ENCODE measurements around the gene SEMA3G.

The SEMA3G gene

GRCh38 chr3:52402101-52402521 is 42.8 kb downstream of the SEMA3G start:
- Histone ChIP-seq H3K4me1 (ENCODE audit: insufficient read depth, low read length) (peaks cover 6% of the 10 kb centered on the region), H3K36me3 (ENCODE audit: insufficient read depth, low read length) (peaks cover 72% of the 10 kb centered on the region), H3K4me2 (ENCODE audit: insufficient read depth, low read length) (no peak overlapping the region), H3K27ac (ENCODE audit: low read length) (no peak overlapping the region), H3K9me3 (ENCODE audit: insufficient read depth, low read length, severe bottlenecking) (no peaks in the 10 kb centered on the region), H4K20me1 (ENCODE audit: insufficient read depth, low read length) (peaks cover 38% of the 10 kb centered on the region), H3K4me3 (ENCODE audit: low read depth in 1 of 2, low read length in 2 of 2) (no peak overlapping the region), H2AFZ (ENCODE audit: low read depth, low read length) (no peak overlapping the region), H3K27me3 (ENCODE audit: insufficient read depth, low read length, poor library complexity) (no peaks in the 10 kb centered on the region), H3K79me2 (ENCODE audit: insufficient read depth, low read length) (peaks cover 5% of the 10 kb centered on the region; the same call in 1 of the 2 replicates), H3K9ac (ENCODE audit: low read depth, low read length) (no peak overlapping the region)
- DNase-seq (no peak), ATAC-seq (ENCODE audit: insufficient read depth, low read depth) (no peak)
- no peak for TF ChIP-seq EZH2 (IDR thresholded peaks at IDR 0.05; ENCODE audit: borderline replicate concordance, low read depth, low read length, severe bottlenecking)
- TF ChIP-seq, protein P1, sequence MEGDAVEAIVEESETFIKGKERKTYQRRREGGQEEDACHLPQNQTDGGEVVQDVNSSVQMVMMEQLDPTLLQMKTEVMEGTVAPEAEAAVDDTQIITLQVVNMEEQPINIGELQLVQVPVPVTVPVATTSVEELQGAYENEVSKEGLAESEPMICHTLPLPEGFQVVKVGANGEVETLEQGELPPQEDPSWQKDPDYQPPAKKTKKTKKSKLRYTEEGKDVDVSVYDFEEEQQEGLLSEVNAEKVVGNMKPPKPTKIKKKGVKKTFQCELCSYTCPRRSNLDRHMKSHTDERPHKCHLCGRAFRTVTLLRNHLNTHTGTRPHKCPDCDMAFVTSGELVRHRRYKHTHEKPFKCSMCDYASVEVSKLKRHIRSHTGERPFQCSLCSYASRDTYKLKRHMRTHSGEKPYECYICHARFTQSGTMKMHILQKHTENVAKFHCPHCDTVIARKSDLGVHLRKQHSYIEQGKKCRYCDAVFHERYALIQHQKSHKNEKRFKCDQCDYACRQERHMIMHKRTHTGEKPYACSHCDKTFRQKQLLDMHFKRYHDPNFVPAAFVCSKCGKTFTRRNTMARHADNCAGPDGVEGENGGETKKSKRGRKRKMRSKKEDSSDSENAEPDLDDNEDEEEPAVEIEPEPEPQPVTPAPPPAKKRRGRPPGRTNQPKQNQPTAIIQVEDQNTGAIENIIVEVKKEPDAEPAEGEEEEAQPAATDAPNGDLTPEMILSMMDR (IDR thresholded peaks at IDR 0.05; ENCODE audit: borderline replicate concordance, extremely low read depth, low read length, poor library complexity, severe bottlenecking): no peak

DNA sequence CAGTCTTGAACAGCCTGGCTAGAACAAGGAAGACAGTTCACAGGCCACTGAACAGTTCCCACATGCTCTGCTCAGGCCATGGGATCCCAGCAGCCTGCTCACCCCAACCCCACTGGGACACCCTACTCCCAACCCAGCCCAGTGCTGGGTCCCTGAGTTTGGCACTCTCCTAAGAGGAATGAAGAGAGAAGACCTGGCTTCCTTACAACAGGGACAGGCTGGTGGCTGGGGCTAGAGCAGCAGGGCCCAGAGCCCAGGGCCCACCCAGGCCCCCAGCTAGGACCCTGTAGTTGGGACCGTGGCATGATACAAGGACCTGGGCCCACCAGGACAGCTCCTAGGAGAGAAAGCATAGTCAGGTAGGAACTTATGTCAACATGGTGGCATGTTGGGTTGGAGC is 43.4 kb downstream of the SEMA3G start:
- H3K27me3 ChIP-seq (ENCODE audit: insufficient read depth, low read length, poor library complexity): no peaks in the 10 kb centered on the region
- TF ChIP-seq, protein P1 (IDR thresholded peaks at IDR 0.05; ENCODE audit: borderline replicate concordance, extremely low read depth, low read length, poor library complexity, severe bottlenecking): no peak
- no peak for TF ChIP-seq EZH2 (IDR thresholded peaks at IDR 0.05; ENCODE audit: borderline replicate concordance, low read depth, low read length, severe bottlenecking)
- H3K4me1 ChIP-seq (ENCODE audit: insufficient read depth, low read length): peaks cover under 1% of the 10 kb centered on the region; the same call in 1 of the 2 replicates
- ATAC-seq (ENCODE audit: insufficient read depth, low read depth) (no peak), DNase-seq (no peak)
- no peaks in the 10 kb centered on the region for H3K79me2 ChIP-seq (ENCODE audit: insufficient read depth, low read length)
- peaks cover 66% of the 10 kb centered on the region for H3K36me3 ChIP-seq (ENCODE audit: insufficient read depth, low read length)
- H3K4me3 ChIP-seq (ENCODE audit: low read depth in 1 of 2, low read length in 2 of 2): no peak overlapping the region
- H3K9me3 ChIP-seq (ENCODE audit: insufficient read depth, low read length, severe bottlenecking): no peaks in the 10 kb centered on the region
- H4K20me1 ChIP-seq (ENCODE audit: insufficient read depth, low read length): peaks cover 35% of the 10 kb centered on the region
- no peak overlapping the region for H3K27ac ChIP-seq (ENCODE audit: low read length)
- H3K4me2 ChIP-seq (ENCODE audit: insufficient read depth, low read length): no peak overlapping the region
- H2AFZ ChIP-seq (ENCODE audit: low read depth, low read length): no peak overlapping the region
- H3K9ac ChIP-seq (ENCODE audit: low read depth, low read length): no peak overlapping the region

DNA sequence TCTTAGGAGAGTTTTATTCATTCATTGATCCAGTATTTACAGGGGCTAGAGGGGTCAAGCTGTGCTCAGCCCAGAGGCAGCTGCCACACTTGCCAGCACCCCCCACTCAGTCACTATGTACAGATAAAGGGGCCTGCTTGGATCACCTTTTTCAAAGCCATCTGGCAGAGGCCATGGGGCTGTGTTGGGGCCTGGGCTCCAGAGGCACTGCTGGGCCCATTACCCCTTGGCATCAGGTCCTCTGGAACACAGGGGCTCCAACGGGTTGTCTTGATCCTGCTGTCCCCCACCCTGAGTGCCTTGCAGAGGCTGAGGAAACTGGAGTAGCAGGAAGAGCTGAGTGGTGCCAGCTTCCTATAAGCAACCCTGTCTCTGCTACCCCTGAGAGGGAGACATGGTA is 43.9 kb downstream of the SEMA3G start:
- H3K27ac ChIP-seq (ENCODE audit: low read length): no peak overlapping the region
- no peaks in the 10 kb centered on the region for H3K4me1 ChIP-seq (ENCODE audit: insufficient read depth, low read length)
- H3K4me3 ChIP-seq (ENCODE audit: low read depth in 1 of 2, low read length in 2 of 2): no peak overlapping the region
- ATAC-seq (ENCODE audit: insufficient read depth, low read depth): no peak
- DNase-seq: no peak
- no peak overlapping the region for H3K9ac ChIP-seq (ENCODE audit: low read depth, low read length)
- peaks cover 30% of the 10 kb centered on the region for H4K20me1 ChIP-seq (ENCODE audit: insufficient read depth, low read length)
- H3K79me2 ChIP-seq (ENCODE audit: insufficient read depth, low read length): no peaks in the 10 kb centered on the region
- peaks cover 61% of the 10 kb centered on the region for H3K36me3 ChIP-seq (ENCODE audit: insufficient read depth, low read length)
- H3K9me3 ChIP-seq (ENCODE audit: insufficient read depth, low read length, severe bottlenecking): no peaks in the 10 kb centered on the region
- H3K4me2 ChIP-seq (ENCODE audit: insufficient read depth, low read length): no peak overlapping the region
- no peaks in the 10 kb centered on the region for H3K27me3 ChIP-seq (ENCODE audit: insufficient read depth, low read length, poor library complexity)
- no peak for TF ChIP-seq EZH2 (IDR thresholded peaks at IDR 0.05; ENCODE audit: borderline replicate concordance, low read depth, low read length, severe bottlenecking)
- TF ChIP-seq, protein P1 (IDR thresholded peaks at IDR 0.05; ENCODE audit: borderline replicate concordance, extremely low read depth, low read length, poor library complexity, severe bottlenecking): no peak
- H2AFZ ChIP-seq (ENCODE audit: low read depth, low read length): no peak overlapping the region
